GM23338 (cell line): ENCODE results near the gene BTNL8. TPM values are rescaled to one million over a fixed set of nuclear protein-coding genes. Genes with fewer than 3 reads are reported as not detected.

Source experiments
- ATAC-seq: fragments of 200-7000 bp; cut with Tn5 transposase; 3 replicates; pipeline ENCODE4 v1.9.1; 2020
- DNase-seq: peaks from one replicate; pipeline ENCODE4 v3.0.0-alpha.2; 2015; ENCODE audit warnings: low spot score
- H2AFZ ChIP-seq: fragments of 200-600 bp; sonication (generic); 2 replicates; pipeline ENCODE4 v1.8.0; 2016; ENCODE audit warnings: antibody characterized with exemption, mild to moderate bottlenecking, moderate library complexity
- H3F3A ChIP-seq: fragments of 200-600 bp; sonication (generic); replicated peaks from 2 replicates; pipeline ENCODE4 v1.8.0; 2017; ENCODE audit warnings: antibody characterized with exemption, mixed run types, low read depth
- H3K27ac ChIP-seq: fragments of 200-600 bp; sonication (generic); 2 replicates; pipeline ENCODE4 v1.6.1; 2016; ENCODE audit warnings: low read depth
- H3K27me3 ChIP-seq: fragments of 200-600 bp; sonication (generic); 2 replicates; pipeline ENCODE4 v1.8.0; 2016; ENCODE audit warnings: mild to moderate bottlenecking, mixed run types, moderate library complexity; ENCODE audit not compliant: insufficient read depth
- H3K36me3 ChIP-seq: fragments of 200-600 bp; sonication (generic); 2 replicates; pipeline ENCODE4 v1.8.0; 2016; ENCODE audit warnings: mild to moderate bottlenecking; ENCODE audit not compliant: insufficient read depth
- H3K4me1 ChIP-seq: fragments of 200-600 bp; sonication (generic); 2 replicates; pipeline ENCODE4 v1.8.0; 2016; ENCODE audit warnings: mild to moderate bottlenecking, moderate library complexity; ENCODE audit not compliant: insufficient read depth
- H3K4me2 ChIP-seq: fragments of 200-600 bp; sonication (generic); 2 replicates; pipeline ENCODE4 v1.7.1; 2017; ENCODE audit warnings: mixed run types
- H3K4me3 ChIP-seq: fragments of 200-600 bp; sonication (generic); 2 replicates; pipeline ENCODE4 v1.6.1; 2016; ENCODE audit warnings: mixed run types
- H3K79me2 ChIP-seq: fragments of 200-600 bp; sonication (generic); replicated peaks from 2 replicates; pipeline ENCODE4 v1.8.0; 2017; ENCODE audit warnings: mild to moderate bottlenecking; ENCODE audit not compliant: insufficient read depth
- H3K9me2 ChIP-seq: fragments of 200-600 bp; sonication (generic); 2 replicates; pipeline ENCODE4 v1.8.0; 2017; ENCODE audit not compliant: insufficient read depth
- H4K20me1 ChIP-seq: fragments of 200-600 bp; sonication (generic); replicated peaks from 2 replicates; pipeline ENCODE4 v1.8.0; 2017; ENCODE audit warnings: mild to moderate bottlenecking; ENCODE audit not compliant: insufficient read depth
- H3K27ac Mint-ChIP-seq: 2 replicates; pipeline ENCODE4 v1.8.0; 2020; ENCODE audit warnings: inconsistent platforms, mild to moderate bottlenecking, moderate library complexity, mixed read lengths
- H3K27me3 Mint-ChIP-seq: 3 replicates; pipeline ENCODE4 v1.8.0; 2022; ENCODE audit warnings: low read depth, mild to moderate bottlenecking, moderate library complexity, mixed read lengths, inconsistent platforms; ENCODE audit not compliant: insufficient read depth, poor library complexity
- H3K36me3 Mint-ChIP-seq: 3 replicates; pipeline ENCODE4 v1.8.0; 2021; ENCODE audit warnings: low read depth, mild to moderate bottlenecking, inconsistent platforms, moderate library complexity, mixed read lengths
- H3K4me1 Mint-ChIP-seq: 3 replicates; pipeline ENCODE4 v1.8.0; 2020; ENCODE audit warnings: mild to moderate bottlenecking, inconsistent platforms, mixed read lengths
- H3K4me3 Mint-ChIP-seq: 3 replicates; pipeline ENCODE4 v1.8.0; 2021; ENCODE audit warnings: moderate library complexity, mild to moderate bottlenecking, inconsistent platforms, mixed read lengths
- H3K9me3 Mint-ChIP-seq: 3 replicates; pipeline ENCODE4 v1.8.0; 2020; ENCODE audit warnings: moderate library complexity, mild to moderate bottlenecking, inconsistent platforms, mixed read lengths
- CREB1 ChIP-seq: fragments of 250-450 bp; sonication (Bioruptor Pico); IDR thresholded peaks from 2 replicates; pipeline ENCODE4 v1.5.0; 2020; ENCODE audit warnings: low read depth, mild to moderate bottlenecking, moderate library complexity
- ETS1 ChIP-seq: IDR thresholded peaks from 2 replicates; pipeline ENCODE4 v1.6.1; 2016; ENCODE audit warnings: antibody characterized with exemption
- EZH2 ChIP-seq: fragments of 200-600 bp; sonication (generic); IDR thresholded peaks from one replicate; pipeline ENCODE4 v1.8.0; 2017; ENCODE audit warnings: antibody characterized with exemption, mild to moderate bottlenecking, low read depth; ENCODE audit not compliant: unreplicated experiment
- EZH2phosphoT487 ChIP-seq: fragments of 200-600 bp; sonication (generic); IDR thresholded peaks from one replicate; pipeline ENCODE4 v1.8.1; 2018; ENCODE audit warnings: antibody characterized with exemption; ENCODE audit not compliant: unreplicated experiment
- JUNB ChIP-seq: IDR thresholded peaks from one replicate; pipeline ENCODE4 v1.6.1; 2016; ENCODE audit warnings: antibody characterized with exemption; ENCODE audit not compliant: unreplicated experiment
- POLR2AphosphoS5 ChIP-seq: IDR thresholded peaks from 2 replicates; pipeline ENCODE4 v1.6.1; 2016; ENCODE audit warnings: antibody characterized with exemption, low read depth
- STAT1 ChIP-seq: IDR thresholded peaks from one replicate; pipeline ENCODE4 v1.6.1; 2016; ENCODE audit warnings: antibody characterized with exemption; ENCODE audit not compliant: unreplicated experiment
- ZNF114 ChIP-seq: fragments of 250-450 bp; sonication (Bioruptor Pico); IDR thresholded peaks from 2 replicates; pipeline ENCODE4 v1.5.0; 2020; ENCODE audit warnings: mild to moderate bottlenecking, moderate library complexity
- ZNF331 ChIP-seq: fragments of 250-450 bp; sonication (Bioruptor Pico); IDR thresholded peaks from 2 replicates; pipeline ENCODE4 v1.5.0; 2020; ENCODE audit warnings: low read depth, mild to moderate bottlenecking, moderate library complexity
- polyA plus RNA-seq: library from polyadenylated mRNA; unstranded; fragments of >200 nt; fragmentation: Nextera tagmentation; extraction: Ambion mirVana; gene quantifications from 2 replicates; pipeline ENCODE4 v1.2.1, GENCODE V29; 2016
- total RNA-seq: library from RNA; depleted of rRNA; stranded (reverse); fragments of >200 nt; shearing (Covaris generic); gene quantifications from 2 replicates; pipeline ENCODE4 v1.2.3, GENCODE V29; 2014
- TF ChIP-seq, protein P1 (sequence below): IDR thresholded peaks from one replicate; pipeline ENCODE4 v1.6.1; 2018; ENCODE audit warnings: antibody characterized with exemption; ENCODE audit not compliant: unreplicated experiment
- TF ChIP-seq, protein P2 (sequence below): fragments of 250-450 bp; sonication (Bioruptor Pico); IDR thresholded peaks from 2 replicates; pipeline ENCODE4 v1.5.0; 2020; ENCODE audit warnings: mild to moderate bottlenecking, moderate library complexity

Gene BTNL8
- total and polyA plus RNA-seq, 2 experiments from 2014 or later = 0.23 TPM; not detected in 1

DNA sequence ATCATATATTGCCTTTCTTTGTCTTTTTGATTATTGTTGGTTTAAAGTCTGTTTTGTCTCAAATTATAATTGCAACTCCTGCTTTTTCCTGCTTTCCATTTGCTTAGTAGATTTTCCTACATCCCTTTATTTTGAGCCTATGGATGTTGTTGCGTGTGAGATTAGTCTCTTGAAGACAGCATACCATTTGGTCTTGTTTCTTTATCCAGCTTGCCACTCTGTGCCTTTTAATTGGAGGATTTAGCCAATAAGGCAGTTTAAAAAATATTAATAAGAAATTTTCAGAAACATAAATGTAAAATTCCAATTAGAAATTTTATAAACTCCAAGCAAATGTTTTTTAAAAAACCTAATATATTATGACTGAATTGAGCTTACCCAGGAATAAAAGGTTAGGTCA, 24.0 kb downstream of the BTNL8 start (continued):
- TF ChIP-seq, protein P1, sequence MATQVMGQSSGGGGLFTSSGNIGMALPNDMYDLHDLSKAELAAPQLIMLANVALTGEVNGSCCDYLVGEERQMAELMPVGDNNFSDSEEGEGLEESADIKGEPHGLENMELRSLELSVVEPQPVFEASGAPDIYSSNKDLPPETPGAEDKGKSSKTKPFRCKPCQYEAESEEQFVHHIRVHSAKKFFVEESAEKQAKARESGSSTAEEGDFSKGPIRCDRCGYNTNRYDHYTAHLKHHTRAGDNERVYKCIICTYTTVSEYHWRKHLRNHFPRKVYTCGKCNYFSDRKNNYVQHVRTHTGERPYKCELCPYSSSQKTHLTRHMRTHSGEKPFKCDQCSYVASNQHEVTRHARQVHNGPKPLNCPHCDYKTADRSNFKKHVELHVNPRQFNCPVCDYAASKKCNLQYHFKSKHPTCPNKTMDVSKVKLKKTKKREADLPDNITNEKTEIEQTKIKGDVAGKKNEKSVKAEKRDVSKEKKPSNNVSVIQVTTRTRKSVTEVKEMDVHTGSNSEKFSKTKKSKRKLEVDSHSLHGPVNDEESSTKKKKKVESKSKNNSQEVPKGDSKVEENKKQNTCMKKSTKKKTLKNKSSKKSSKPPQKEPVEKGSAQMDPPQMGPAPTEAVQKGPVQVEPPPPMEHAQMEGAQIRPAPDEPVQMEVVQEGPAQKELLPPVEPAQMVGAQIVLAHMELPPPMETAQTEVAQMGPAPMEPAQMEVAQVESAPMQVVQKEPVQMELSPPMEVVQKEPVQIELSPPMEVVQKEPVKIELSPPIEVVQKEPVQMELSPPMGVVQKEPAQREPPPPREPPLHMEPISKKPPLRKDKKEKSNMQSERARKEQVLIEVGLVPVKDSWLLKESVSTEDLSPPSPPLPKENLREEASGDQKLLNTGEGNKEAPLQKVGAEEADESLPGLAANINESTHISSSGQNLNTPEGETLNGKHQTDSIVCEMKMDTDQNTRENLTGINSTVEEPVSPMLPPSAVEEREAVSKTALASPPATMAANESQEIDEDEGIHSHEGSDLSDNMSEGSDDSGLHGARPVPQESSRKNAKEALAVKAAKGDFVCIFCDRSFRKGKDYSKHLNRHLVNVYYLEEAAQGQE = no peak
- TF ChIP-seq EZH2 (no peak), ZNF331 (no peak), STAT1 (no peak)

- H3K4me3 Mint-ChIP-seq = no peak overlapping the region
- no peak for DNase-seq
- peaks cover 46% of the 10 kb centered on the region for H3K9me3 Mint-ChIP-seq
- TF ChIP-seq STAT1 = no peak
- no peak for TF ChIP-seq ZNF331
- TF ChIP-seq JUNB = no peak
- no peak for TF ChIP-seq ETS1
- no peak for TF ChIP-seq CREB1 (CRISPR knock-in tag)
- TF ChIP-seq, protein P1 = no peak
- TF ChIP-seq EZH2 = no peak
- TF ChIP-seq EZH2phosphoT487 = no peak
- TF ChIP-seq, protein P2, sequence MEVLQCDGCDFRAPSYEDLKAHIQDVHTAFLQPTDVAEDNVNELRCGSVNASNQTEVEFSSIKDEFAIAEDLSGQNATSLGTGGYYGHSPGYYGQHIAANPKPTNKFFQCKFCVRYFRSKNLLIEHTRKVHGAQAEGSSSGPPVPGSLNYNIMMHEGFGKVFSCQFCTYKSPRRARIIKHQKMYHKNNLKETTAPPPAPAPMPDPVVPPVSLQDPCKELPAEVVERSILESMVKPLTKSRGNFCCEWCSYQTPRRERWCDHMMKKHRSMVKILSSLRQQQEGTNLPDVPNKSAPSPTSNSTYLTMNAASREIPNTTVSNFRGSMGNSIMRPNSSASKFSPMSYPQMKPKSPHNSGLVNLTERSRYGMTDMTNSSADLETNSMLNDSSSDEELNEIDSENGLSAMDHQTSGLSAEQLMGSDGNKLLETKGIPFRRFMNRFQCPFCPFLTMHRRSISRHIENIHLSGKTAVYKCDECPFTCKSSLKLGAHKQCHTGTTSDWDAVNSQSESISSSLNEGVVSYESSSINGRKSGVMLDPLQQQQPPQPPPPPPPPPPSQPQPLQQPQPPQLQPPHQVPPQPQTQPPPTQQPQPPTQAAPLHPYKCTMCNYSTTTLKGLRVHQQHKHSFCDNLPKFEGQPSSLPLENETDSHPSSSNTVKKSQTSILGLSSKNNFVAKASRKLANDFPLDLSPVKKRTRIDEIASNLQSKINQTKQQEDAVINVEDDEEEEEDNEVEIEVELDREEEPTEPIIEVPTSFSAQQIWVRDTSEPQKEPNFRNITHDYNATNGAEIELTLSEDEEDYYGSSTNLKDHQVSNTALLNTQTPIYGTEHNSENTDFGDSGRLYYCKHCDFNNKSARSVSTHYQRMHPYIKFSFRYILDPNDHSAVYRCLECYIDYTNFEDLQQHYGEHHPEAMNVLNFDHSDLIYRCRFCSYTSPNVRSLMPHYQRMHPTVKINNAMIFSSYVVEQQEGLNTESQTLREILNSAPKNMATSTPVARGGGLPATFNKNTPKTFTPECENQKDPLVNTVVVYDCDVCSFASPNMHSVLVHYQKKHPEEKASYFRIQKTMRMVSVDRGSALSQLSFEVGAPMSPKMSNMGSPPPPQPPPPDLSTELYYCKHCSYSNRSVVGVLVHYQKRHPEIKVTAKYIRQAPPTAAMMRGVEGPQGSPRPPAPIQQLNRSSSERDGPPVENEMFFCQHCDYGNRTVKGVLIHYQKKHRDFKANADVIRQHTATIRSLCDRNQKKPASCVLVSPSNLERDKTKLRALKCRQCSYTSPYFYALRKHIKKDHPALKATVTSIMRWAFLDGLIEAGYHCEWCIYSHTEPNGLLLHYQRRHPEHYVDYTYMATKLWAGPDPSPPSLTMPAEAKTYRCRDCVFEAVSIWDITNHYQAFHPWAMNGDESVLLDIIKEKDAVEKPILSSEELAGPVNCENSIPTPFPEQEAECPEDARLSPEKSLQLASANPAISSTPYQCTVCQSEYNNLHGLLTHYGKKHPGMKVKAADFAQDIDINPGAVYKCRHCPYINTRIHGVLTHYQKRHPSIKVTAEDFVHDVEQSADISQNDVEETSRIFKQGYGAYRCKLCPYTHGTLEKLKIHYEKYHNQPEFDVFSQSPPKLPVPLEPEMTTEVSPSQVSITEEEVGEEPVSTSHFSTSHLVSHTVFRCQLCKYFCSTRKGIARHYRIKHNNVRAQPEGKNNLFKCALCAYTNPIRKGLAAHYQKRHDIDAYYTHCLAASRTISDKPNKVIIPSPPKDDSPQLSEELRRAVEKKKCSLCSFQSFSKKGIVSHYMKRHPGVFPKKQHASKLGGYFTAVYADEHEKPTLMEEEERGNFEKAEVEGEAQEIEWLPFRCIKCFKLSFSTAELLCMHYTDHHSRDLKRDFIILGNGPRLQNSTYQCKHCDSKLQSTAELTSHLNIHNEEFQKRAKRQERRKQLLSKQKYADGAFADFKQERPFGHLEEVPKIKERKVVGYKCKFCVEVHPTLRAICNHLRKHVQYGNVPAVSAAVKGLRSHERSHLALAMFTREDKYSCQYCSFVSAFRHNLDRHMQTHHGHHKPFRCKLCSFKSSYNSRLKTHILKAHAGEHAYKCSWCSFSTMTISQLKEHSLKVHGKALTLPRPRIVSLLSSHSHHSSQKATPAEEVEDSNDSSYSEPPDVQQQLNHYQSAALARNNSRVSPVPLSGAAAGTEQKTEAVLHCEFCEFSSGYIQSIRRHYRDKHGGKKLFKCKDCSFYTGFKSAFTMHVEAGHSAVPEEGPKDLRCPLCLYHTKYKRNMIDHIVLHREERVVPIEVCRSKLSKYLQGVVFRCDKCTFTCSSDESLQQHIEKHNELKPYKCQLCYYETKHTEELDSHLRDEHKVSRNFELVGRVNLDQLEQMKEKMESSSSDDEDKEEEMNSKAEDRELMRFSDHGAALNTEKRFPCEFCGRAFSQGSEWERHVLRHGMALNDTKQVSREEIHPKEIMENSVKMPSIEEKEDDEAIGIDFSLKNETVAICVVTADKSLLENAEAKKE (CRISPR knock-in tag) = no peak
- no peak for TF ChIP-seq ZNF114
- no peak for TF ChIP-seq POLR2AphosphoS5
Observed at GRCh38 chr5:180932660-180933059, 33.7 kb downstream of the BTNL8 start.

More at GRCh38 chr5:180932660-180933059, 33.7 kb downstream of the BTNL8 start:
- Histone ChIP-seq H3K4me2 (no peak overlapping the region), H3K4me3 (no peak overlapping the region), H3K4me1 (no peaks in the 10 kb centered on the region), H3K9me2 (peaks cover 6% of the 10 kb centered on the region; the same call in 1 of the 2 replicates), H3K27me3 (no peaks in the 10 kb centered on the region), H4K20me1 (no peaks in the 10 kb centered on the region), H3K79me2 (no peaks in the 10 kb centered on the region), H3F3A (no peaks in the 10 kb centered on the region), H3K27ac (no peak overlapping the region), H3K36me3 (no peaks in the 10 kb centered on the region), H2AFZ (no peak overlapping the region)
- no peak overlapping the region for H3K27ac Mint-ChIP-seq
- no peak for ATAC-seq
- peaks cover 7% of the 10 kb centered on the region for H3K27me3 Mint-ChIP-seq
- H3K36me3 Mint-ChIP-seq = peaks cover 5% of the 10 kb centered on the region; the same call in 2 of the 3 replicates
- H3K4me1 Mint-ChIP-seq = no peaks in the 10 kb centered on the region
